AML-193 (cell line): ENCODE data around the gene RIMBP2.

Experiments
- DNase-seq, 2 experiments: peaks; one replicate each; lab custom pipeline; 2025; lab: John Stamatoyannopoulos, UW

The RIMBP2 gene

GRCh38 chr12:130440411-130441080, 275.6 kb downstream of the RIMBP2 start:
- no peak for DNase-seq

- DNase-seq: no peak
Observed at GRCh38 chr12:130439250-130439649, 276.8 kb downstream of the RIMBP2 start.

GRCh38 chr12:130438711-130439110, 277.4 kb downstream of the RIMBP2 start:
- DNase-seq: no peak

- DNase-seq: no peak
Observed at GRCh38 chr12:130438243-130438620, 277.9 kb downstream of the RIMBP2 start.

- no peak for DNase-seq
Observed at GRCh38 chr12:130437555-130438242, 278.4 kb downstream of the RIMBP2 start.

- DNase-seq: no peak
Observed at GRCh38 chr12:130436741-130437501, 279.2 kb downstream of the RIMBP2 start.

- DNase-seq: no peak
Observed at GRCh38 chr12:130435826-130436225, 280.3 kb downstream of the RIMBP2 start.

- no peak for DNase-seq
Observed at GRCh38 chr12:130435331-130435730, 280.8 kb downstream of the RIMBP2 start.

- DNase-seq: no peak
Observed at GRCh38 chr12:130434560-130434959, 281.5 kb downstream of the RIMBP2 start.

GRCh38 chr12:130433834-130434233, 282.3 kb downstream of the RIMBP2 start:
- DNase-seq: no peak

GRCh38 chr12:130433411-130433810, 282.7 kb downstream of the RIMBP2 start:
- DNase-seq: no peak

GRCh38 chr12:130431176-130431575, 284.9 kb downstream of the RIMBP2 start:
- no peak for DNase-seq

- no peak for DNase-seq
Observed at GRCh38 chr12:130429656-130430505, 286.2 kb downstream of the RIMBP2 start.

- no peak for DNase-seq
Observed at GRCh38 chr12:130428116-130428515, 288.0 kb downstream of the RIMBP2 start.

- DNase-seq: no peak
Observed at GRCh38 chr12:130427381-130427887, 288.7 kb downstream of the RIMBP2 start.

GRCh38 chr12:130425698-130426245, 290.3 kb downstream of the RIMBP2 start:
- DNase-seq: no peak

GRCh38 chr12:130424858-130425697, 291.0 kb downstream of the RIMBP2 start:
- no peak for DNase-seq

- no peak for DNase-seq
Observed at GRCh38 chr12:130423991-130424857, 291.9 kb downstream of the RIMBP2 start.

GRCh38 chr12:130423136-130423535, 293.0 kb downstream of the RIMBP2 start:
- no peak for DNase-seq

GRCh38 chr12:130422676-130423075, 293.4 kb downstream of the RIMBP2 start:
- no peak for DNase-seq
